ENCODE data around the gene DNAJC4. TPM values are rescaled to one million over a fixed set of nuclear protein-coding genes. Genes with fewer than 3 reads are reported as not detected.

DNAJC4 gene
- polyA plus RNA-seq, 1 donor (not counting 4 experiments of a cell fraction or from before 2014, with no cell fraction given), result 12.2 TPM

- Histone ChIP-seq H3K9me1 (ENCODE audit: control insufficient read depth, extremely low read depth, insufficient read depth, low read length) (no peaks in the 10 kb centered on the region), H2AFZ (ENCODE audit: control insufficient read depth, low read length) (no peak overlapping the region), H3K79me2 (ENCODE audit: control insufficient read depth, insufficient read depth, low read length) (peaks cover 26% of the 10 kb centered on the region), H4K20me1 (ENCODE audit: control insufficient read depth, extremely low read depth, insufficient read depth, low read length) (no peaks in the 10 kb centered on the region), H3K27ac (ENCODE audit: control insufficient read depth, insufficient read depth, low read length) (peak overlapping the region; percentile 58), H3K4me1 (ENCODE audit: control insufficient read depth, extremely low read depth, insufficient read depth, low read length) (peaks cover 43% of the 10 kb centered on the region), H3K4me2 (ENCODE audit: control insufficient read depth, extremely low read depth, insufficient read depth, low read depth, low read length) (peak overlapping the region; percentile 67), H3K9ac (ENCODE audit: control insufficient read depth, extremely low read depth, insufficient read depth, low read length) (peak overlapping the region; percentile 79), H3K27me3 (ENCODE audit: control insufficient read depth, extremely low read depth, insufficient read depth, low read length) (no peaks in the 10 kb centered on the region), H3K9me3 (ENCODE audit: control insufficient read depth, low read depth, low read length) (no peaks in the 10 kb centered on the region), H3K4me3 (ENCODE audit: control insufficient read depth in 2 of 3, extremely low read depth in 1 of 3, insufficient read depth in 2 of 3, low read depth in 1 of 3, low read length in 3 of 3) (peak overlapping the region; percentile 72 to 87 (median 82)), H3K36me3 (ENCODE audit: control insufficient read depth in 2 of 2, extremely low read depth in 1 of 2, insufficient read depth in 2 of 2, low read length in 2 of 2) (peaks cover 14 to 30% of the 10 kb centered on the region in 2 experiments)
- FAIRE-seq, result no peak
- dilution Hi-C loops (cut with MboI; ENCODE audit: extremely low pct_ligation_motif_present, low sequenced_read_pairs), result no loop called here
- TF ChIP-seq CTCF (optimal IDR thresholded peaks at IDR 0.05 in 1 of 3, IDR thresholded peaks at IDR 0.05 in 1 of 3, conservative IDR thresholded peaks at IDR 0.05 in 1 of 3; ENCODE audit: extremely low read depth in 1 of 3, insufficient read depth in 2 of 3, low read length in 3 of 3), result no peak
- no peak for TF ChIP-seq EZH2 (IDR thresholded peaks at IDR 0.05; ENCODE audit: low read length)
- DNase-seq (ENCODE audit: low read depth, low spot score), result no peak
Observed at GRCh38 chr11:64241491-64242374, 11.4 kb downstream of the DNAJC4 start.

GRCh38 chr11:64243236-64243854, 13.0 kb downstream of the DNAJC4 start:
- H4K20me1 ChIP-seq (ENCODE audit: control insufficient read depth, extremely low read depth, insufficient read depth, low read length), result no peaks in the 10 kb centered on the region
- no peak overlapping the region for H3K9ac ChIP-seq (ENCODE audit: control insufficient read depth, extremely low read depth, insufficient read depth, low read length)
- TF ChIP-seq CTCF (optimal IDR thresholded peaks at IDR 0.05 in 1 of 3, IDR thresholded peaks at IDR 0.05 in 1 of 3, conservative IDR thresholded peaks at IDR 0.05 in 1 of 3; ENCODE audit: extremely low read depth in 1 of 3, insufficient read depth in 2 of 3, low read length in 3 of 3), result no peak
- no peak for TF ChIP-seq EZH2 (IDR thresholded peaks at IDR 0.05; ENCODE audit: low read length)
- DNase-seq (ENCODE audit: low read depth, low spot score) (no peak), FAIRE-seq (no peak)
- no peaks in the 10 kb centered on the region for H3K9me1 ChIP-seq (ENCODE audit: control insufficient read depth, extremely low read depth, insufficient read depth, low read length)
- peak overlapping the region; percentile 2 for H3K27ac ChIP-seq (ENCODE audit: control insufficient read depth, insufficient read depth, low read length)
- no peak overlapping the region for H3K4me3 ChIP-seq (ENCODE audit: control insufficient read depth in 2 of 3, extremely low read depth in 1 of 3, insufficient read depth in 2 of 3, low read depth in 1 of 3, low read length in 3 of 3)
- peaks cover 11 to 22% of the 10 kb centered on the region in 2 experiments for H3K36me3 ChIP-seq (ENCODE audit: control insufficient read depth in 2 of 2, extremely low read depth in 1 of 2, insufficient read depth in 2 of 2, low read length in 2 of 2)
- no peaks in the 10 kb centered on the region for H3K27me3 ChIP-seq (ENCODE audit: control insufficient read depth, extremely low read depth, insufficient read depth, low read length)
- H3K79me2 ChIP-seq (ENCODE audit: control insufficient read depth, insufficient read depth, low read length), result peaks cover 26% of the 10 kb centered on the region
- no peaks in the 10 kb centered on the region for H3K9me3 ChIP-seq (ENCODE audit: control insufficient read depth, low read depth, low read length)
- peaks cover 40% of the 10 kb centered on the region for H3K4me1 ChIP-seq (ENCODE audit: control insufficient read depth, extremely low read depth, insufficient read depth, low read length)
- peak overlapping the region; percentile 67 for H3K4me2 ChIP-seq (ENCODE audit: control insufficient read depth, extremely low read depth, insufficient read depth, low read depth, low read length)
- dilution Hi-C loops (cut with MboI; ENCODE audit: extremely low pct_ligation_motif_present, low sequenced_read_pairs), result no loop called here
- H2AFZ ChIP-seq (ENCODE audit: control insufficient read depth, low read length), result no peak overlapping the region
